Kidney epithelial cell (primary cell): ENCODE results near the gene NUP50. TPM values are rescaled to one million over a fixed set of nuclear protein-coding genes. Genes with fewer than 3 reads are reported as not detected.

ENCODE experiments used
- DNase-seq: peaks from one replicate; pipeline ENCODE4 v3.0.0-alpha.2; 2010; ENCODE audit warnings: low read depth
- H3K27me3 ChIP-seq: 2 replicates; pipeline ENCODE4 v1.6.0; 2011; ENCODE audit warnings: low read length; ENCODE audit not compliant: control insufficient read depth, insufficient read depth
- H3K36me3 ChIP-seq: 2 replicates; pipeline ENCODE4 v1.5.1; 2011; ENCODE audit warnings: low read length; ENCODE audit not compliant: control insufficient read depth, insufficient read depth
- H3K4me3 ChIP-seq: 2 replicates; pipeline ENCODE4 v1.5.1; 2011; ENCODE audit warnings: low read depth, mild to moderate bottlenecking, control low read depth, low read length
- total RNA-seq: library from RNA; depleted of rRNA; stranded (reverse); fragments of >200 nt; gene quantifications from 2 replicates; pipeline ENCODE4 v1.2.3, GENCODE V29; 2015
- TF ChIP-seq, protein P1 (sequence below): IDR thresholded peaks from 2 replicates; pipeline ENCODE4 v1.5.1; 2011; ENCODE audit warnings: mild to moderate bottlenecking, moderate library complexity, low read length, control low read depth, inconsistent platforms; ENCODE audit not compliant: insufficient read depth, poor library complexity, severe bottlenecking

Gene NUP50
- total RNA-seq, 1 donor from 2014 or later, result 63.0 TPM

DNA sequence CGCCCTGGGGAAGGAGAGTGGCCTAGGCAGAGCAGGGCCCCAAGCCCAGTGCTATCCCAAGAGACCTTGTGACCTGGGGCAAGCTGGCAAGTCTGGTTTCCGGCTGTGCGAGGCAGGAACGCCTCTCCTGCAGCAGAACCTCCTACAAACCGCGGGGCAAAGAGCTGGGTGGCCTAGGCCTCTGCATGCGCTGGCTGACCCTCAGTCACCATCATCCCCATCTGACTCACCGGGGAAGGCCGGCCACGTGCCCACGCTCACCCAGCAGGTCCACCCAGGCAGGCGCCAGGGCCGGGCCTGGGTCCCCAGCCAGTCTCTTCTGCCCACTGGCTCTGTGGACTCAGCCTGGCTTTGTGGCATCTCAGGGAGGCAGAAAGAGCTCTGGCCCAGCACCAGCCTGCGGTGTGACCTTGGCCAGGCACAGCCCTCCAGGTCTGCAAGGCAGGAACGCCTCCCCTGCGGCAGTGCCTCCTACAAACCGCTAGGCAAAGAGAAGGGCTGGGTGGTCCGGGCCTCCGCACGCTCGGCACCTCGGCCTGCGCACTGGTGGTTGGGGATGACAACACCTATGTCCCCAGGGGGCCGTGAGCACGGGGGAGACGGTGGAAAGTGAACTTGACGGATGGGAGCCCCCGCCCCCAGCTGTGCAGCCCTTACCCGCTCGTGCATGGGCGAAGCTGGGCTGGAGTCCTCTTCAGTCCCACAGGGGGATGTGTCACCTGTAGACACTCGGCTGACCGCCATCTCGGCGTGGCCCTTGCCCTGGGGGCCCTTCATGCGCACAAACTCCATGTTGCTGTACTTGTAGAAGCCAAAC, 38.8 kb downstream of the NUP50 start:
- TF ChIP-seq, protein P1, sequence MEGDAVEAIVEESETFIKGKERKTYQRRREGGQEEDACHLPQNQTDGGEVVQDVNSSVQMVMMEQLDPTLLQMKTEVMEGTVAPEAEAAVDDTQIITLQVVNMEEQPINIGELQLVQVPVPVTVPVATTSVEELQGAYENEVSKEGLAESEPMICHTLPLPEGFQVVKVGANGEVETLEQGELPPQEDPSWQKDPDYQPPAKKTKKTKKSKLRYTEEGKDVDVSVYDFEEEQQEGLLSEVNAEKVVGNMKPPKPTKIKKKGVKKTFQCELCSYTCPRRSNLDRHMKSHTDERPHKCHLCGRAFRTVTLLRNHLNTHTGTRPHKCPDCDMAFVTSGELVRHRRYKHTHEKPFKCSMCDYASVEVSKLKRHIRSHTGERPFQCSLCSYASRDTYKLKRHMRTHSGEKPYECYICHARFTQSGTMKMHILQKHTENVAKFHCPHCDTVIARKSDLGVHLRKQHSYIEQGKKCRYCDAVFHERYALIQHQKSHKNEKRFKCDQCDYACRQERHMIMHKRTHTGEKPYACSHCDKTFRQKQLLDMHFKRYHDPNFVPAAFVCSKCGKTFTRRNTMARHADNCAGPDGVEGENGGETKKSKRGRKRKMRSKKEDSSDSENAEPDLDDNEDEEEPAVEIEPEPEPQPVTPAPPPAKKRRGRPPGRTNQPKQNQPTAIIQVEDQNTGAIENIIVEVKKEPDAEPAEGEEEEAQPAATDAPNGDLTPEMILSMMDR, result no peak
- no peak for DNase-seq
- Histone ChIP-seq H3K36me3 (peaks cover 6% of the 10 kb centered on the region), H3K27me3 (no peaks in the 10 kb centered on the region), H3K4me3 (no peak overlapping the region)

DNA sequence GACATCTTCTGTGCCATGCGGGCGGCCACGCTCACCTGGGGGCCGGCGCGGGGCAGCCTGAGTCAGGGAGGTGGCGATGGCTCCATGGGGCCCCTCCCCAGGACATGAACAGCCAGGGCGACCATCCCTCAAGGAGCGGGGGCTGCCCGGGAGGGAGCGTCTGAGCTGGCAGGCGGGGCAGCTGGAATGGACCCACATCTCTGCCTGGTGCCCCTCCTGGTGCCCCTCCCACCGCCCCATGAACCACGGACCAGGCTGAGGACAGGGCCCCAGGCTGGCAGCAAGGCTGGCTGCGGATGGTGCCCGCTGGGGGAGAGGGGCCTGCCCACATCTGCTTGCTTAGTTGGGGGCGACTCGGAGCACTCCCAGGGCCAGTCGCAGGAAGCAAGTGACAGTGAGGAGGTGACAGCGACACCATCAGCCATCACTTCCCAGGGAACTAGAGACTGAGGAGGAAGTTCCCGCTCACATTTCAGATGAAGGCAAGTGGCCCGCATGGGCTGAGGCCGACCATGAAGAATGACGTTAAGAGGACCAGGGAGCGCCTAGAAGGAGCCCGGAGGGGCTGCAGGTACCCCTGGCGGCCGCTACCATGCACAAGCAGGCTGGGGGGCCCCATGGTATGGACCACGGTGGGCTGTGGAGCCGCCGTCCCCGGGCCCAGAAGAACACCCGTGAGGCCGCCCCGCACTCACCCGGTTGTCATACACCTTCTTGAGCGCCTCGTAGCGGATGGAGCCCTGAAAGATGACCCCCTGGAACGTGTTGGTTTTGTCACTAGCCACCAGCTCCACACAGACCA, 39.6 kb downstream of the NUP50 start:
- no peak overlapping the region for H3K4me3 ChIP-seq
- TF ChIP-seq, protein P1, result no peak
- no peak for DNase-seq
- H3K36me3 ChIP-seq, result peaks cover 5% of the 10 kb centered on the region
- H3K27me3 ChIP-seq, result no peaks in the 10 kb centered on the region

DNA sequence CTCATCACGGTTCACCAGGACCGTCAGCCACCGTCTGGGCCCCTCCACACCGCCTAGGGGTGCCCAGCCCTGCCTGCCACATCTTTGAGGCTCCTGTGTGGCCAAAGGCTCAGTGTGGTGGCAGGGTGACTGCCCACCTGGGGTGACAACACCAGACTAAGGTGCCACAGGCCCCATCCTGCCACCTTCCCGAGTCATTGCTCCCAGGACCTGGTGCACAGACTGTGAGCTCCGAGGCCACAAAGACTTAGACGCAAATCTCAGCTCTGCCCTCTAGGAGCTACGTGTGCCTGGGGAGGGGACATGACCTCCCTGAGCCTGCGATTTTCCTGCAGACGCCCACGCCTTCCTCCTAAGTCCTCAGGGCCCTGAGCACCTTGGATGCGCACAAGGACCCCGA, 40.5 kb downstream of the NUP50 start:
- Histone ChIP-seq H3K27me3 (no peaks in the 10 kb centered on the region), H3K4me3 (no peak overlapping the region), H3K36me3 (peaks cover 6% of the 10 kb centered on the region)
- TF ChIP-seq, protein P1, result no peak
- no peak for DNase-seq

DNA sequence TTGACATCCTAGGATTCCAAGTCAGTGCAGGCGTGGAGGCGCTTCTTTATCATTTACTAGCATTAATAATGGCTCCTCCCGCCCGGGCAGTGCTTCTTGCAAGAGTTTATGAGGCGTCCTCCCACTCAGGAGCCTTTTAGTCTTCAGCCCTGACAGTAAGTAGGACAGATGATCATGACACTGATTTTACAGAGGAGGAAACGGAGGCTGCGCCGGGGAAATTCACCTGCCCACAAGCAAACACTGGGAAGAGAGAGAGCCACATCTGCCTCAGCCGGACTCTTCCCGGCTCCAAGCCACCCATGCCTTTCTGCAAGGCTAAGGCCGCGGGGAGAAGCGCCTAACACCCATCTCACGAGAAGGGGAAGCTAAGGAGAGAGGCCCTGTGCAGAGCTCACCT, 41.1 kb downstream of the NUP50 start:
- no peak for DNase-seq
- Histone ChIP-seq H3K4me3 (no peak overlapping the region), H3K27me3 (no peaks in the 10 kb centered on the region), H3K36me3 (peaks cover 6% of the 10 kb centered on the region)
- TF ChIP-seq, protein P1, result no peak

DNA sequence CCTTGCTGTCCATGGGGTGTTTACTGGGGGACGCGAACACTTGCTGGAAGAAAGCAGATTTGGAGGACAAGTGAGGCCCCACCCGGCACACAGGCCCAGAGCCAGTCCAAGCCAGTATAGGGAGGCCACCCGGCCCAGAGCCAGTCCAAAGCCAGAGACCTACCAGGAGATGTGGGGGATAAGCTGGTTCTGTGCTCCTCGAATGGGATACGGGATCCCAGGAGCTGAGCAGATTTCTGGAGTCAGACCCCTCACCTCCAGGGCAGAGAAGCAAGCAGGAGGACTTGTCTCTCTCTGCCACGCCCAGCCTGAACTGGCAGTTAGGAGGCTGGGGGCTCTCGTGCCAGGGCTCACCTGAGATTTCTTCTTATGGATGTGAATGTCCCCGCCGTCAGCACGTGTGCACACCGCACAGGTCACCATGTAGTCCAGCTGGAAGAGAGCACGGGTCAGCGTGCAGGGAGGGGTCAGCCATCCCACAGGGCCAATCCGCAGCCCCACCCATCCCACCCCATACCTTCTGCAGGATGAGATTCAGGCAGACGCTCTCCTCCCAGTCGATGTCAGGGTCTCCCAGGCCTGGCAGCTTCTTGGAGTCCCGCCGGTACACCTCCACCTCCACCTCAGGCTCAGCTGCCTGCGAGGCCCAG, 41.7 kb downstream of the NUP50 start:
- no peak for DNase-seq
- peaks cover 6% of the 10 kb centered on the region for H3K36me3 ChIP-seq
- TF ChIP-seq, protein P1, result no peak
- no peak overlapping the region for H3K4me3 ChIP-seq
- H3K27me3 ChIP-seq, result no peaks in the 10 kb centered on the region
